Loucy (cell line): Measurements from ENCODE around the gene SALL2.
A peak's percentile ranks its signal among the peaks of the same experiment; 100 is the strongest.

Source experiments
- H2AFZ ChIP-seq: fragments of 200-600 bp; sonication (generic); 2 replicates; pipeline ENCODE4 v1.6.0; 2016; ENCODE audit warnings: antibody characterized with exemption, mild to moderate bottlenecking, low read length, moderate library complexity
- H3F3A ChIP-seq: fragments of 200-600 bp; 2 replicates; pipeline ENCODE4 v1.6.0; 2016; ENCODE audit warnings: antibody characterized with exemption, low read depth, mild to moderate bottlenecking
- H3K27me3 ChIP-seq: fragments of 200-600 bp; sonication (generic); 2 replicates; pipeline ENCODE4 v1.6.1; 2014; ENCODE audit warnings: low read length, mild to moderate bottlenecking; ENCODE audit not compliant: insufficient read depth, poor library complexity, severe bottlenecking
- H3K36me3 ChIP-seq: fragments of 200-600 bp; sonication (generic); 2 replicates; pipeline ENCODE4 v1.6.1; 2016; ENCODE audit warnings: low read length; ENCODE audit not compliant: insufficient read depth
- H3K4me1 ChIP-seq: fragments of 200-600 bp; sonication (generic); 2 replicates; pipeline ENCODE4 v1.5.1; 2014; ENCODE audit warnings: low read length, mild to moderate bottlenecking; ENCODE audit not compliant: insufficient read depth, poor library complexity, severe bottlenecking
- H3K4me2 ChIP-seq: fragments of 200-600 bp; sonication (generic); 2 replicates; pipeline ENCODE4 v1.6.0; 2014; ENCODE audit warnings: antibody characterized with exemption, low read length, low read depth, mild to moderate bottlenecking; ENCODE audit not compliant: poor library complexity, severe bottlenecking
- H3K4me3 ChIP-seq: fragments of 200-600 bp; sonication (generic); 2 replicates; pipeline ENCODE4 v1.5.1; 2014; ENCODE audit warnings: low read length, mild to moderate bottlenecking, mixed read lengths; ENCODE audit not compliant: poor library complexity, severe bottlenecking
- H3K79me2 ChIP-seq: fragments of 200-600 bp; sonication (generic); 2 replicates; pipeline ENCODE4 v1.6.1; 2014; ENCODE audit warnings: low read length; ENCODE audit not compliant: insufficient read depth
- H3K9ac ChIP-seq: fragments of 200-600 bp; sonication (generic); 2 replicates; pipeline ENCODE4 v1.6.0; 2014; ENCODE audit warnings: mild to moderate bottlenecking, low read depth, low read length, moderate library complexity; ENCODE audit not compliant: poor library complexity, severe bottlenecking
- H3K9me2 ChIP-seq: fragments of 200-600 bp; sonication (generic); replicated peaks from 2 replicates; pipeline ENCODE4 v1.6.1; 2016; ENCODE audit warnings: low read depth, low read length, mixed read lengths
- H3K9me3 ChIP-seq: fragments of 200-600 bp; sonication (generic); 2 replicates; pipeline ENCODE4 v1.6.1; 2014; ENCODE audit warnings: mild to moderate bottlenecking, antibody characterized with exemption, low read length, low read depth; ENCODE audit not compliant: insufficient read depth
- H4K20me1 ChIP-seq: fragments of 200-600 bp; sonication (generic); 2 replicates; pipeline ENCODE4 v1.6.0; 2014; ENCODE audit warnings: antibody characterized with exemption, low read length, mild to moderate bottlenecking; ENCODE audit not compliant: insufficient read depth, poor library complexity, severe bottlenecking
- CTCF ChIP-seq: fragments of 200-600 bp; sonication (generic); conservative IDR thresholded peaks from 2 replicates; pipeline ENCODE4 v1.5.1; 2014; ENCODE audit warnings: mild to moderate bottlenecking, antibody characterized with exemption, low read length
- EZH2phosphoT487 ChIP-seq: fragments of 200-600 bp; IDR thresholded peaks from 2 replicates; pipeline ENCODE4 v1.6.1; 2018; ENCODE audit warnings: antibody characterized with exemption, mild to moderate bottlenecking, moderate library complexity, borderline replicate concordance

SALL2 gene

GRCh38 chr14:21524575-21525490, 1.3 kb downstream of the SALL2 start:
- H3K9me2 ChIP-seq, result no peaks in the 10 kb centered on the region
- no peaks in the 10 kb centered on the region for H3K9me3 ChIP-seq
- no peaks in the 10 kb centered on the region for H3K36me3 ChIP-seq
- TF ChIP-seq EZH2phosphoT487, result no peak
- no peak for TF ChIP-seq CTCF
- H3K27me3 ChIP-seq, result peaks cover 4% of the 10 kb centered on the region
- H3K79me2 ChIP-seq, result no peaks in the 10 kb centered on the region
- peaks cover 13% of the 10 kb centered on the region for H3K4me1 ChIP-seq
- H3K9ac ChIP-seq, result peak overlapping the region; percentile 70
- H3K4me3 ChIP-seq, result peak overlapping the region; percentile 86
- H3K4me2 ChIP-seq, result peak overlapping the region; percentile 75
- no peak overlapping the region for H2AFZ ChIP-seq
- no peaks in the 10 kb centered on the region for H3F3A ChIP-seq
- no peaks in the 10 kb centered on the region for H4K20me1 ChIP-seq

GRCh38 chr14:21523203-21523602, 2.9 kb downstream of the SALL2 start:
- no peak for TF ChIP-seq CTCF
- TF ChIP-seq EZH2phosphoT487, result no peak
- H4K20me1 ChIP-seq, result no peaks in the 10 kb centered on the region

GRCh38 chr14:21521501-21521900, 4.6 kb downstream of the SALL2 start:
- Histone ChIP-seq H3K4me3 (no peak overlapping the region), H3K9me2 (no peaks in the 10 kb centered on the region), H2AFZ (no peak overlapping the region), H3K9ac (no peak overlapping the region), H3K36me3 (no peaks in the 10 kb centered on the region), H3K4me2 (no peak overlapping the region), H3F3A (no peaks in the 10 kb centered on the region), H3K4me1 (peaks cover 3% of the 10 kb centered on the region), H3K9me3 (no peaks in the 10 kb centered on the region), H3K79me2 (no peaks in the 10 kb centered on the region), H4K20me1 (no peaks in the 10 kb centered on the region), H3K27me3 (peaks cover 15% of the 10 kb centered on the region)
- TF ChIP-seq EZH2phosphoT487, result no peak
- TF ChIP-seq CTCF, result no peak

More at GRCh38 chr14:21523203-21523602, 2.9 kb downstream of the SALL2 start:
- no peaks in the 10 kb centered on the region for H3K9me3 ChIP-seq
- no peak overlapping the region for H3K4me3 ChIP-seq
- no peaks in the 10 kb centered on the region for H3F3A ChIP-seq
- no peaks in the 10 kb centered on the region for H3K9me2 ChIP-seq
- H3K4me2 ChIP-seq, result no peak overlapping the region
- no peak overlapping the region for H3K9ac ChIP-seq
- H3K79me2 ChIP-seq, result no peaks in the 10 kb centered on the region
- peaks cover 13% of the 10 kb centered on the region for H3K4me1 ChIP-seq
- H3K27me3 ChIP-seq, result peaks cover 4% of the 10 kb centered on the region
- H2AFZ ChIP-seq, result no peak overlapping the region
- no peaks in the 10 kb centered on the region for H3K36me3 ChIP-seq
